ENCODE measurements around the gene PCDHGA5.
"Not testable (repeated sequence)": the region's sequence is repeated elsewhere in the genome, so short reads cannot be mapped to it uniquely, and the experiment has no call there.

The PCDHGA5 gene

DNA sequence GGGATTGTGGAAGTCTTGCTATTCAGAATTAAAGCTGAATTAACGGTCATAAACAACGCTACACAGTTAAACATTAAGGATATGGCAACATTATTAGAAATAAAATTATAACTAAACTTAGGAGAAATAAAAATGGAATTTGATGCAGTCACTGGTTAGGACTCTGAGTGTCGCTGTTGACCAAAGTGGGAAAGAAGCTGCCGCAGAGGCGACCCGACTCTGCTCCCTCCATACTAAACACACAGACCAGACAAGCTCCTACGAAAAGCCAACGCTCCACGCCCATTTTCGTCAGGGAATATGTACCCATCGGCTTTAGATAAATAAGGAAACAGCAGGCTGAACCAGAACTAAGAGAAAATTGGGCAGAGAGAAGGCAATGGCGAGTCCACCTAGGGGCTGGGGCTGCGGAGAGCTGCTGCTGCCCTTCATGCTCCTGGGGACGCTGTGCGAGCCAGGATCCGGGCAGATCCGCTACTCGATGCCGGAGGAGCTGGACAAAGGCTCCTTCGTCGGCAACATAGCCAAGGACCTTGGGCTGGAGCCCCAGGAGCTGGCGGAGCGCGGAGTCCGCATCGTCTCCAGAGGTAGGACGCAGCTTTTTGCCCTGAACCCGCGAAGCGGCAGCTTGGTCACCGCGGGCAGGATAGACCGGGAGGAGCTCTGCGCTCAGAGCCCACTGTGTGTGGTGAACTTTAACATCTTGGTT is at the start of gene PCDHGA5:
PCDHGA5 (plus strand) TSS at position 211 of the 709 bp plus-strand sequence; CDS start at position 380, 169 bp downstream.
- DNase-seq (ENCODE audit: low read depth): no peak

GRCh38 chr5:141316963-141317362 is 47.0 kb upstream of the PCDHGA5 start:
- not testable (repeated sequence) for DNase-seq (ENCODE audit: low read depth)

DNA sequence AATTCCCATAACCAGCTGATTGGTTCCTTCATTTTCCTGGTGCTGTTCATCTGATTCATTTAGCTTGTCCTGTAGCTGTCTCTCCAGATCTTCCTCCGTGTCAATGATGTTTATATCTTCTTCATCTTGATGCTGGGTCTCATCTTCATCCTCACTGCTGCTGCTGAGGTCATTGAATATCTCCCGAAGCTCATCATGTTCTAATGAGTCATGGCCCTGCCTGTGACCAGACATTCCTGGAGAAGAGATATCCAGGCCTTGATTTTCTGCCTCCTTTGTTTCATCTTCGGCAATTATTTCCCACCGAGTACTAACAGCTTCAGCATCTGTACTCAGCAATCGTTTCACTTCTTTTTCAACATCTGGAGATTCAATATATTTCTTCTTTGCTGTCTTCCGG is 44.8 kb upstream of the PCDHGA5 start:
- DNase-seq (ENCODE audit: low read depth): no peak

DNA sequence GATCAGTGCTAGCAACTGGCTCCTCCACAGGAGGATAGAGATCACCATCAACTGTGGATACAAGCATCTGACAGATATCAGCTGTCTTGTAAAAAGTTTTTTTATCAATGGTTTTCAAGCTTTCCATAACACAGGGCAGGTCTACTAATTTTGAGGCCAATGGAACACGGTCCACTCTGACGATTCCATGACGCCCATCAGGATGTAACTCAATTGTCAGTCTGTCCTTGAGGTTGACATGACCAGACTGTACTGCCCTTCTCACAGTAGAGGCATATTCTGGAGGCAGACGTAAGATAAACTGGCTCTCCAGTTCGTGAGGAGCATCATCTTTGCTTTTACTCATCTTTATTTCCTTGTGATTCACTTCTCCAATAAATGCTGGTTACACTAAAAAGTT is 44.3 kb upstream of the PCDHGA5 start:
- no peak for DNase-seq (ENCODE audit: low read depth)

GRCh38 chr5:141320225-141321169 is 43.5 kb upstream of the PCDHGA5 start, which contains the start of gene TAF7:
TSS of gene TAF7 (minus strand) at chr5:141320784. CDS start at chr5:141320044, 740 bp downstream.
- DNase-seq (ENCODE audit: low read depth): peak; percentile 91

GRCh38 chr5:141322261-141322660 is 41.7 kb upstream of the PCDHGA5 start:
- DNase-seq (ENCODE audit: low read depth): no peak

GRCh38 chr5:141326088-141326854 is 37.7 kb upstream of the PCDHGA5 start:
- peak; percentile 68 for DNase-seq (ENCODE audit: low read depth)

- no peak for DNase-seq (ENCODE audit: low read depth)
These were observed 35.7 kb upstream of the PCDHGA5 start for GRCh38 chr5:141328231-141328630.

GRCh38 chr5:141330299-141331080 is 33.5 kb upstream of the PCDHGA5 start, which contains the start of gene PCDHGA1:
TSS of gene PCDHGA1 (plus strand) at chr5:141330514.
- DNase-seq (ENCODE audit: low read depth): peak; percentile 59

DNA sequence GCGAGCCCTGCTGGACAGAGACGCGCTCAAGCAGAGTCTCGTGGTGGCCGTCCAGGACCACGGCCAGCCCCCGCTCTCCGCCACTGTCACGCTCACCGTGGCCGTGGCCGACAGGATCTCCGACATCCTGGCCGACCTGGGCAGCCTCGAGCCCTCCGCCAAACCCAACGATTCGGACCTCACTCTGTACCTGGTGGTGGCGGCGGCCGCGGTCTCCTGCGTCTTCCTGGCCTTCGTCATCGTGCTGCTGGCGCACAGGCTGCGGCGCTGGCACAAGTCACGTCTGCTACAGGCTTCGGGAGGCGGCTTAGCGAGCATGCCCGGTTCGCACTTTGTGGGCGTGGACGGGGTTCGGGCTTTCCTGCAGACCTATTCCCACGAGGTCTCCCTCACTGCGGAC is 31.4 kb upstream of the PCDHGA5 start:
- DNase-seq (ENCODE audit: low read depth): not testable (repeated sequence)

- DNase-seq (ENCODE audit: low read depth): peak; percentile 43
These were observed 25.2 kb upstream of the PCDHGA5 start, which contains the start of gene PCDHGA2 for GRCh38 chr5:141338538-141339306. TSS of gene PCDHGA2 (plus strand) at chr5:141338760.

DNA sequence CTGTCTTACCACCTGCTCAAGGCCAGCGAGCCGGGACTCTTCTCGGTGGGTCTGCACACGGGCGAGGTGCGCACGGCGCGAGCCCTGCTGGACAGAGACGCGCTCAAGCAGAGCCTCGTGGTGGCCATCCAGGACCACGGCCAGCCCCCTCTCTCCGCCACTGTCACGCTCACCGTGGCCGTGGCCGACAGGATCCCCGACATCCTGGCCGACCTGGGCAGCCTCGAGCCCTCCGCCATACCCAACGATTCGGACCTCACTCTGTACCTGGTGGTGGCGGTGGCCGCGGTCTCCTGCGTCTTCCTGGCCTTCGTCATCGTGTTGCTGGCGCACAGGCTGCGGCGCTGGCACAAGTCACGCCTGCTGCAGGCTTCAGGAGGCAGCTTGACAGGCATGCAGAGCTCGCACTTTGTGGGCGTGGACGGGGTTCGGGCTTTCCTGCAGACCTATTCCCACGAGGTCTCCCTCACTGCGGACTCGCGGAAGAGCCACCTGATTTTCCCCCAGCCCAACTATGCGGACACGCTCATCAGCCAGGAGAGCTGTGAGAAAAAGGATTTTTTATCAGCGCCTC is 23.1 kb upstream of the PCDHGA5 start:
- not testable (repeated sequence) for DNase-seq (ENCODE audit: low read depth)

DNA sequence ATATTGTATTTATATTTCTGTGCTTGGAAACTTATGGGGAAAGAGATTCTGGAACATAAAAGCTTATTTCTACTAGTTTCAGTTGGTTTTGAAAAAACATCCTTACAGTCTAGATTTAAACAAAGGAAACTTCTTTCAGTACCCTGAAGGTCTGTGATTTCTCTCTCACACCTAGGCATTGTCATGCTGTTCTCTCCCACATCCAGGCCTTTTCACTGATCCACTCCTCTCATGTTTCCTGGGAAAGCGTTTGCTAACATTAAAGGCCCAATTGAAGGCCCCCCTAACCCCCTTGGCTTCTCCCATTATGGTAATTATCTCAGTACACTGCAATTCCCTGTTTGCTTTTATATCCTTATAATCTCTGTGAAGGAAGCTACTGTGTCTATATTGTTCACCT is 21.2 kb upstream of the PCDHGA5 start:
- DNase-seq (ENCODE audit: low read depth): no peak

- DNase-seq (ENCODE audit: low read depth): peak; percentile 51
These were observed 20.6 kb upstream of the PCDHGA5 start, which contains the start of gene PCDHGA3 for GRCh38 chr5:141343242-141343952. TSS of gene PCDHGA3 (plus strand) at chr5:141343829. CDS start at chr5:141344034, 205 bp downstream.

DNA sequence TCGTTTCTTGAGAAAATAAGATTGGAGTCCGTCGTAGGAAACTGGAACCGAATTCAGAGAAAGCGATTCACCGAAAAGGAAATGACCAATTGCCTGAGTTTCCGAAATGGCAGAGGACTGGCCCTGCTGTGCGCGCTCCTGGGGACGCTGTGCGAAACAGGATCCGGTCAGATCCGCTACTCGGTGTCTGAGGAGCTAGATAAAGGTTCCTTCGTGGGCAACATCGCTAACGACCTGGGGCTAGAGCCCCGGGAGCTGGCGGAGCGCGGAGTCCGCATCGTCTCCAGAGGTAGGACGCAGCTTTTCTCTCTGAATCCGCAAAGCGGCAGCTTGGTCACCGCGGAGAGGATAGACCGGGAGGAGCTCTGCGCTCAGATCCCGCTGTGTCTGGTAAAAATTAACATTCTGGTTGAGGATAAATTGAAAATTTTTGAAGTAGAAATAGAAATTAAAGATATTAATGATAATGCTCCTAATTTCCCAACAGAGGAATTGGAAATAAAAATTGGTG is 20.0 kb upstream of the PCDHGA5 start:
- no peak for DNase-seq (ENCODE audit: low read depth)

GRCh38 chr5:141345327-141345726 is 18.6 kb upstream of the PCDHGA5 start:
- no peak for DNase-seq (ENCODE audit: low read depth)

DNA sequence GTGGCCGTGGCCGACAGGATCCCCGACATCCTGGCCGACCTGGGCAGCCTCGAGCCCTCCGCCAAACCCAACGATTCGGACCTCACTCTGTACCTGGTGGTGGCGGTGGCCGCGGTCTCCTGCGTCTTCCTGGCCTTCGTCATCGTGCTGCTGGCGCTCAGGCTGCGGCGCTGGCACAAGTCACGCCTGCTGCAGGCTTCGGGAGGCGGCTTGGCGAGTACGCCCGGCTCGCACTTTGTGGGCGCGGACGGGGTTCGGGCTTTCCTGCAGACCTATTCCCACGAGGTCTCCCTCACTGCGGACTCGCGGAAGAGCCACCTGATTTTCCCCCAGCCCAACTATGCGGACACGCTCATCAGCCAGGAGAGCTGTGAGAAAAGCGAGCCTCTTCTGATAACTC is 17.9 kb upstream of the PCDHGA5 start:
- DNase-seq (ENCODE audit: low read depth): not testable (repeated sequence)

DNA sequence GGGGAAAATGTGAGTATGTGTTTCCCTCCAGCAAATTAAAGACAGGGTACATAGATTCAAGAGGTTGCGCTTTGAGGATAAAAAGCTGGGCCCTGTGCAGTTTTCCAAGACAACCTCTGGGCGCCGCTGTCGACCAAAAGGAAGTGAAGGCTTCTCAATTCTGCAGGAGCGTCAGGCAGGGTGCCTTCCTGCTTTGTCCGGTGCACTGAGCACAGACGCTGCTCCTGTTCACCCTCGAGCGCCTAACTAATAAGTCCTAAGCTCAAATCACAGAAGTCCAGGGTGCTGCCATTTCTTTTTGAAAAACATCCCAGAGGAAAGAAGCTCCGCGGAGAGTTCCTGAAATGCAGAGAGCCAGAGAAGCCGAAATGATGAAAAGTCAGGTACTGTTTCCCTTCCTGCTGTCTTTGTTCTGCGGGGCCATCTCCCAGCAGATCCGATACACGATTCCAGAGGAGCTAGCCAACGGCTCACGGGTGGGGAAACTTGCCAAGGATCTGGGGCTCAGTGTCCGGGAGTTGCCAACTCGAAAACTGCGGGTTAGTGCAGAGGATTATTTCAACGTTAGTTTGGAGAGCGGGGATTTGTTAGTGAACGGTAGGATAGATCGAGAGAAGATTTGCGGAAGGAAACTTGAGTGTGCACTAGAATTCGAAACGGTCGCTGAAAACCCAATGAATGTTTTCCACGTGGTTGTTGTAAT is 13.9 kb upstream of the PCDHGA5 start, which contains the start of gene PCDHGB1:
PCDHGB1 (plus strand) TSS at position 183 of the 703 bp plus-strand sequence; CDS start at position 345, 162 bp downstream.
- peak; percentile 45 for DNase-seq (ENCODE audit: low read depth)

Data from amniotic epithelial cell (primary cell).